H1 (cell line): ENCODE results near the gene MAD2L1BP.
"Not testable (repeated sequence)": the region's sequence is repeated elsewhere in the genome, so short reads cannot be mapped to it uniquely, and the experiment has no call there.

Experiments
- EP300 ChIP-seq, 2 experiments: IDR thresholded peaks; 1 replicate in 1 of 2; 2 replicates in 1 of 2; pipeline ENCODE4 v1.6.1; 2011 to 2012; ENCODE audit warnings: low read depth in 2 of 2, low read length in 2 of 2, mild to moderate bottlenecking in 2 of 2, borderline replicate concordance in 1 of 2, inconsistent platforms in 1 of 2, moderate library complexity in 1 of 2
- FOSL1 ChIP-seq: IDR thresholded peaks from 2 replicates; pipeline ENCODE4 v1.6.1; 2011; ENCODE audit warnings: mild to moderate bottlenecking, low read depth, low read length, moderate library complexity; ENCODE audit not compliant: insufficient read depth
- GABPA ChIP-seq: IDR thresholded peaks from 2 replicates; pipeline ENCODE4 v1.6.1; 2011; ENCODE audit warnings: mild to moderate bottlenecking, low read length, moderate library complexity, borderline replicate concordance; ENCODE audit not compliant: insufficient read depth
- POLR2A ChIP-seq, 2 experiments: IDR thresholded peaks; 1 replicate in 1 of 2; 2 replicates in 1 of 2; pipeline ENCODE4 v1.6.1; 2011; ENCODE audit warnings: low read depth in 2 of 2, low read length in 2 of 2, mild to moderate bottlenecking in 2 of 2; ENCODE audit errors: control extremely low read depth in 1 of 2
- RFX5 ChIP-seq: IDR thresholded peaks from 2 replicates; pipeline ENCODE4 v1.6.1; 2011; ENCODE audit warnings: low read depth, low read length, improper control_type of control experiment, borderline replicate concordance
- SP1 ChIP-seq: IDR thresholded peaks from 2 replicates; pipeline ENCODE4 v1.6.1; 2011; ENCODE audit warnings: low read depth, low read length
- TF ChIP-seq, protein P1 (sequence below), 3 experiments: IDR thresholded peaks; 1 replicate in 2 of 3; 2 replicates in 1 of 3; pipeline versions ENCODE4 v1.5.1 to v1.6.1; 2011; ENCODE audit warnings: low read length in 3 of 3, mild to moderate bottlenecking in 3 of 3, inconsistent platforms in 2 of 3, low read depth in 1 of 3, moderate library complexity in 1 of 3; ENCODE audit not compliant: insufficient read depth in 1 of 3; ENCODE audit errors: control extremely low read depth in 1 of 3
- TF ChIP-seq, protein P2 (sequence below): IDR thresholded peaks from 2 replicates; pipeline ENCODE4 v1.6.1; 2012; ENCODE audit warnings: inconsistent platforms

- TF ChIP-seq POLR2A (IDR thresholded peaks at IDR 0.05; ENCODE audit: control extremely low read depth in 1 of 2, low read depth in 2 of 2, low read length in 2 of 2); GABPA; FOSL1; RFX5; SP1; EP300 (IDR thresholded peaks at IDR 0.05; ENCODE audit: borderline replicate concordance in 1 of 2, low read depth in 2 of 2, low read length in 2 of 2): not testable (repeated sequence)
- TF ChIP-seq, protein P1, sequence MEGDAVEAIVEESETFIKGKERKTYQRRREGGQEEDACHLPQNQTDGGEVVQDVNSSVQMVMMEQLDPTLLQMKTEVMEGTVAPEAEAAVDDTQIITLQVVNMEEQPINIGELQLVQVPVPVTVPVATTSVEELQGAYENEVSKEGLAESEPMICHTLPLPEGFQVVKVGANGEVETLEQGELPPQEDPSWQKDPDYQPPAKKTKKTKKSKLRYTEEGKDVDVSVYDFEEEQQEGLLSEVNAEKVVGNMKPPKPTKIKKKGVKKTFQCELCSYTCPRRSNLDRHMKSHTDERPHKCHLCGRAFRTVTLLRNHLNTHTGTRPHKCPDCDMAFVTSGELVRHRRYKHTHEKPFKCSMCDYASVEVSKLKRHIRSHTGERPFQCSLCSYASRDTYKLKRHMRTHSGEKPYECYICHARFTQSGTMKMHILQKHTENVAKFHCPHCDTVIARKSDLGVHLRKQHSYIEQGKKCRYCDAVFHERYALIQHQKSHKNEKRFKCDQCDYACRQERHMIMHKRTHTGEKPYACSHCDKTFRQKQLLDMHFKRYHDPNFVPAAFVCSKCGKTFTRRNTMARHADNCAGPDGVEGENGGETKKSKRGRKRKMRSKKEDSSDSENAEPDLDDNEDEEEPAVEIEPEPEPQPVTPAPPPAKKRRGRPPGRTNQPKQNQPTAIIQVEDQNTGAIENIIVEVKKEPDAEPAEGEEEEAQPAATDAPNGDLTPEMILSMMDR (IDR thresholded peaks at IDR 0.05; ENCODE audit: control extremely low read depth in 1 of 3, insufficient read depth in 1 of 3, low read depth in 1 of 3, low read length in 3 of 3) = not testable (repeated sequence)
- TF ChIP-seq, protein P2, sequence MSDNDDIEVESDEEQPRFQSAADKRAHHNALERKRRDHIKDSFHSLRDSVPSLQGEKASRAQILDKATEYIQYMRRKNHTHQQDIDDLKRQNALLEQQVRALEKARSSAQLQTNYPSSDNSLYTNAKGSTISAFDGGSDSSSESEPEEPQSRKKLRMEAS = not testable (repeated sequence)
Observed at GRCh38 chr6:43652822-43653221, 17.2 kb downstream of the MAD2L1BP start.
